ENCODE results near the gene GHRL.

- no peak for TF ChIP-seq CTCF (IDR thresholded peaks at IDR 0.05; ENCODE audit: low read depth, low read length)
- no peak for TF ChIP-seq POLR2A (IDR thresholded peaks at IDR 0.05; ENCODE audit: extremely low read depth, insufficient read length)
Measured at GRCh38 chr3:10251006-10251405, 41.7 kb downstream of the GHRL start.

Measured in NB4 (cell line).